Uterus (tissue), 2 donors: ENCODE data around the gene RRBP1.

Experiments used
- POLR2A ChIP-seq, 2 donors: fragments of 450-650 bp; IDR thresholded peaks; one replicate each; pipeline ENCODE4 v1.6.1; 2016; ENCODE audit warnings: antibody characterized with exemption in 2 of 2, mild to moderate bottlenecking in 1 of 2, moderate library complexity in 1 of 2
- TF ChIP-seq, protein P1 (sequence below), 4 experiments: fragments of 200-600 bp in 2 of 4; fragments of 450-650 bp in 2 of 4; sonication (generic) in 2 of 4; IDR thresholded peaks; one replicate each; pipeline ENCODE4 v1.5.1; 2016 to 2019; ENCODE audit warnings: antibody characterized with exemption in 4 of 4, mild to moderate bottlenecking in 2 of 4, moderate library complexity in 1 of 4

GRCh38 chr20:17598013-17598550 lies 84.0 kb downstream of the RRBP1 start:
- TF ChIP-seq, protein P1, sequence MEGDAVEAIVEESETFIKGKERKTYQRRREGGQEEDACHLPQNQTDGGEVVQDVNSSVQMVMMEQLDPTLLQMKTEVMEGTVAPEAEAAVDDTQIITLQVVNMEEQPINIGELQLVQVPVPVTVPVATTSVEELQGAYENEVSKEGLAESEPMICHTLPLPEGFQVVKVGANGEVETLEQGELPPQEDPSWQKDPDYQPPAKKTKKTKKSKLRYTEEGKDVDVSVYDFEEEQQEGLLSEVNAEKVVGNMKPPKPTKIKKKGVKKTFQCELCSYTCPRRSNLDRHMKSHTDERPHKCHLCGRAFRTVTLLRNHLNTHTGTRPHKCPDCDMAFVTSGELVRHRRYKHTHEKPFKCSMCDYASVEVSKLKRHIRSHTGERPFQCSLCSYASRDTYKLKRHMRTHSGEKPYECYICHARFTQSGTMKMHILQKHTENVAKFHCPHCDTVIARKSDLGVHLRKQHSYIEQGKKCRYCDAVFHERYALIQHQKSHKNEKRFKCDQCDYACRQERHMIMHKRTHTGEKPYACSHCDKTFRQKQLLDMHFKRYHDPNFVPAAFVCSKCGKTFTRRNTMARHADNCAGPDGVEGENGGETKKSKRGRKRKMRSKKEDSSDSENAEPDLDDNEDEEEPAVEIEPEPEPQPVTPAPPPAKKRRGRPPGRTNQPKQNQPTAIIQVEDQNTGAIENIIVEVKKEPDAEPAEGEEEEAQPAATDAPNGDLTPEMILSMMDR (IDR thresholded peaks at IDR 0.05) = no peak
- no peak for TF ChIP-seq POLR2A (IDR thresholded peaks at IDR 0.05)
